Measurements from ENCODE around the gene GSC2.

The GSC2 gene

GRCh38 chr22:19134176-19134831, 15.8 kb downstream of the GSC2 start:
- no peak overlapping the region for H3K4me3 ChIP-seq (ENCODE audit: low read length)
- DNase-seq (ENCODE audit: low read depth), result no peak
- no peak for TF ChIP-seq CTCF (conservative IDR thresholded peaks at IDR 0.05; ENCODE audit: low read length)

- TF ChIP-seq CTCF (conservative IDR thresholded peaks at IDR 0.05; ENCODE audit: low read length), result no peak
- no peak overlapping the region for H3K4me3 ChIP-seq (ENCODE audit: low read length)
- no peak for DNase-seq (ENCODE audit: low read depth)
These were observed 16.5 kb downstream of the GSC2 start for GRCh38 chr22:19133561-19133960.

- no peak overlapping the region for H3K4me3 ChIP-seq (ENCODE audit: low read length)
- no peak for TF ChIP-seq CTCF (conservative IDR thresholded peaks at IDR 0.05; ENCODE audit: low read length)
- DNase-seq (ENCODE audit: low read depth), result no peak
These were observed 17.2 kb downstream of the GSC2 start for GRCh38 chr22:19132693-19133400.

- TF ChIP-seq CTCF (conservative IDR thresholded peaks at IDR 0.05; ENCODE audit: low read length), result no peak
- no peak for DNase-seq (ENCODE audit: low read depth)
These were observed 17.9 kb downstream of the GSC2 start for GRCh38 chr22:19132153-19132552.

GRCh38 chr22:19131685-19132015, 18.4 kb downstream of the GSC2 start:
- H3K4me3 ChIP-seq (ENCODE audit: low read length), result no peak overlapping the region
- DNase-seq (ENCODE audit: low read depth), result no peak
- no peak for TF ChIP-seq CTCF (conservative IDR thresholded peaks at IDR 0.05; ENCODE audit: low read length)

More at GRCh38 chr22:19132153-19132552, 17.9 kb downstream of the GSC2 start:
- no peak overlapping the region for H3K4me3 ChIP-seq (ENCODE audit: low read length)

- H3K4me3 ChIP-seq (ENCODE audit: low read length), result no peak within 1 kb of the TSS
- no peak for TF ChIP-seq CTCF (conservative IDR thresholded peaks at IDR 0.05; ENCODE audit: low read length)
- no peak for DNase-seq (ENCODE audit: low read depth)
These were observed 19.0 kb downstream of the GSC2 start, which contains the start of gene TSSK2 for GRCh38 chr22:19130959-19131684. TSSK2 (plus strand) TSS chr22:19131308; CDS start chr22:19131400, 92 bp downstream.
